ENCODE measurements around the gene IFI27. TPM values are rescaled to one million over a fixed set of nuclear protein-coding genes. Genes with fewer than 3 reads are reported as not detected.
A peak's percentile ranks its signal among the peaks of the same experiment; 100 is the strongest.

Gene IFI27
- total RNA-seq, 1 donor from 2014 or later, result 42.2 TPM

DNA sequence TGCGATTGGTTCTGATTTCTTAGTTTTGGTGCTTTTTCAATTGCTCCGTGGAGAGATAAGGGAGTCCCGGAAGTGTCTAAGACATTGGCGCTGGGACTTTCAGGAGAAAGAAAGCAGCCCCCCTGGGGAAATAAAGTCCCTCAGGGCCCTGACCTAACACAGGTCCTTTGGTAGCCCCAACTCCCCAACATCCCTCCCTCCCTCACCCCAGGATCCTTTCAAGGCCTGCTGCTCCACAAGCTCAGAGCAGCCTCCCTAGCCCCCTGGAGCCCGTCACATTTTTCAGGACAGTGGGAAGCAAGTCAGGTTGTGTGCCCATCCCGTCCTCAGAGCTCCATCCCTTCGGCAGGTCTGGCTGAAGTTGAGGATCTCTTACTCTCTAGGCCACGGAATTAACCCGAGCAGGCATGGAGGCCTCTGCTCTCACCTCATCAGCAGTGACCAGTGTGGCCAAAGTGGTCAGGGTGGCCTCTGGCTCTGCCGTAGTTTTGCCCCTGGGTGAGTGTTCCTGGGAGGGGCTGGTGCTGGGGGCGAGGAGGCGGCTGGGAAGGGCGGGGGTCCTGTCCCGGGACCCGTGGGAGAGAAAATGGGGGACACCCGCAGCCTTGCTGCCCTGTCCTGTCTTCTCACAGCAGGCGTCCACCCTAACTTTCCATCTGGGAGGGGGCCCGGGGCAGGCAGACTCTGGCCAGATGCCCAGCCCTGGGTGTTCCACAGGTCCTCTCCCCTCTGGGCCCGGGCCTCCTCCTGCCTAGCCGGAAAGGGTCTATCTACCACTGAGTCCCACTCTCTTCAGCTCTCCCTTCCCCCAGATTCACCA lies 950 bp downstream of the IFI27 start:
- Mint-ChIP-seq H3K36me3 (ENCODE audit: low read depth) (no peaks in the 10 kb centered on the region), H3K27me3 (ENCODE audit: insufficient read depth) (peaks cover 2% of the 10 kb centered on the region), H3K27ac (no peak overlapping the region), H3K9me3 (no peaks in the 10 kb centered on the region), H3K4me1 (ENCODE audit: low read depth) (peaks cover 15% of the 10 kb centered on the region), H3K4me3 (peak overlapping the region; percentile 49)
- intact Hi-C loops (cut with micrococcal nuclease), result no loop called here
- no peak for DNase-seq (ENCODE audit: low spot score)

DNA sequence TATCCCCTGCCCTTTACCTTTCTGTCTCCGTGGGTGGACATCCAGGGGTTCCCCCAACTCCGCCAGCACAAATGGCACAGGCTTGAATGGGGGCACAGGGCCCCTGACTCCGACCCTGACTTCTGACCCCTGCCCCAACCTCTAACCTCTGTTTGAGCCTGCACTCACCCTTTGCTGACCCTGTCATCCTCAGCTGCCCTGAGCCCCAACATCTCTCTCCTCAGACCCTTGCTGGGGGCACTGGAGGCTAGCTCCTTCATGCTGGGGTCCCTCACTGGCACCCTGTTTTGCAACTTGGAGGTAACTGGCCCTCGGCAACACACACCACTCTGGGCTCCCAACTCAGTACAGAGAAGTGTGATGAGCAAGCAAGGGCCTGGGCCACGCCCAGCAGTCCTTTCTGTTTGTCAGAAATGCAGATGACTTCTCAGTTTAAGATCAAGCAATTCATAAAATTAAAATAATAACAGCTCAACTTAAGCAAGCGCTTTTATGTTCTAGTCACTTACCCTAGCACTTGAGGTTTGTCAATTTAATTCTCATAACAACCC lies 2.1 kb downstream of the IFI27 start:
- Mint-ChIP-seq H3K4me3 (peak overlapping the region; percentile 55), H3K4me1 (ENCODE audit: low read depth) (peaks cover 16% of the 10 kb centered on the region), H3K27ac (no peak overlapping the region)

DNA sequence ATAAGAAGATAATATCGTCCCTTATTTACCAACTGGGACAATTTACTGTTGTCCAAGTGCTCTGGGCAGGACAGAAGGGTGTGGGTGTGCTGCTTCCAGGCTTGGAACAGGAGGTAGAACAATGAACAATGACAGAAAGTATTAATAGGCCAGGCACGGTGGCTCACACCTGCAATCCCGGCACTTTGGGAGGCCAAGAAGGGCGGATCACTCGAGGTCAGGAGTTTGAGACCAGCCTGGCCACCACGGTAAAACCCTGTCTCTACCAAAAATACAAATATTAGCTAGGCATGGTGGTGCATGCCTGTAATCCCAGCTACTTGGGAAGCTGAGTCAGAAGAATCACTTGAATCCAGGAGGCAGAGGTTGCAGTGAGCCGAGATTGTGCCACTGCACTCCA lies 2.5 kb downstream of the IFI27 start:
- no peak for DNase-seq (ENCODE audit: low spot score)
- intact Hi-C loops (cut with micrococcal nuclease), result no loop called here
- no peak overlapping the region for H3K4me3 Mint-ChIP-seq
- H3K27me3 Mint-ChIP-seq (ENCODE audit: insufficient read depth), result peaks cover 2% of the 10 kb centered on the region
- H3K27ac Mint-ChIP-seq, result no peak overlapping the region
- H3K9me3 Mint-ChIP-seq, result no peaks in the 10 kb centered on the region
- H3K4me1 Mint-ChIP-seq (ENCODE audit: low read depth), result peaks cover 20% of the 10 kb centered on the region
- H3K36me3 Mint-ChIP-seq (ENCODE audit: low read depth), result no peaks in the 10 kb centered on the region

More for the DNA sequence above, 2.1 kb downstream of the IFI27 start:
- DNase-seq (ENCODE audit: low spot score), result no peak
- Mint-ChIP-seq H3K36me3 (ENCODE audit: low read depth) (no peaks in the 10 kb centered on the region), H3K9me3 (no peaks in the 10 kb centered on the region), H3K27me3 (ENCODE audit: insufficient read depth) (peaks cover 2% of the 10 kb centered on the region)
- intact Hi-C loops (cut with micrococcal nuclease), result no loop called here

DNA sequence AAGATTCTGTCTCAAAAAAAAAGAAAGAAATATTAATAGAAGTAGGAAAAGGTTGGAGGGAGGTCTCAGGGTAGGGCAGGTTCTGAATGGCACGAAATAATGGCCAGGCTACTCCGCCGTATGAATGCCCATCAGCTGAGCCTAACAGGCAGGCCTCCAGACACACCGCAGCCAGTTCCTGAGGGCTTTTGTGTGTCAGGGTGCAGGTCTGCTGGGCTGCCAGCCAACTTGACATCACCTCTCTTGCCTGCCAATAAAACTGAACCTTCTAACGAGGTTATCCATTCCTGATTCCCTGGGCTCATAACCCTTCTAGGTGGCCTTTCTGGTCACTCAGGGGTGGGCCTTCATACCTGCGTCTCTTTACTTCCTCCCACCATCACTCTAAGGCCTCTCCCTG lies 3.0 kb downstream of the IFI27 start:
- peaks cover 20% of the 10 kb centered on the region for H3K4me1 Mint-ChIP-seq (ENCODE audit: low read depth)
- no peak overlapping the region for H3K27ac Mint-ChIP-seq
- DNase-seq (ENCODE audit: low spot score), result no peak
- intact Hi-C loops (cut with micrococcal nuclease), result no loop called here
- H3K27me3 Mint-ChIP-seq (ENCODE audit: insufficient read depth), result peaks cover 2% of the 10 kb centered on the region
- H3K4me3 Mint-ChIP-seq, result no peak overlapping the region
- no peaks in the 10 kb centered on the region for H3K9me3 Mint-ChIP-seq
- no peaks in the 10 kb centered on the region for H3K36me3 Mint-ChIP-seq (ENCODE audit: low read depth)

GRCh38 chr14:94113908-94114588 lies 3.5 kb downstream of the IFI27 start:
- Mint-ChIP-seq H3K4me1 (ENCODE audit: low read depth) (peaks cover 20% of the 10 kb centered on the region), H3K4me3 (no peak overlapping the region), H3K36me3 (ENCODE audit: low read depth) (no peaks in the 10 kb centered on the region), H3K27me3 (ENCODE audit: insufficient read depth) (peaks cover 2% of the 10 kb centered on the region), H3K9me3 (no peaks in the 10 kb centered on the region), H3K27ac (no peak overlapping the region)
- no peak for DNase-seq (ENCODE audit: low spot score)
- intact Hi-C loops (cut with micrococcal nuclease), result no loop called here

- no peak overlapping the region for H3K27ac Mint-ChIP-seq
- no peak overlapping the region for H3K4me3 Mint-ChIP-seq
- H3K4me1 Mint-ChIP-seq (ENCODE audit: low read depth), result peaks cover 20% of the 10 kb centered on the region
- intact Hi-C loops (cut with micrococcal nuclease), result no loop called here
- no peaks in the 10 kb centered on the region for H3K36me3 Mint-ChIP-seq (ENCODE audit: low read depth)
- peaks cover 2% of the 10 kb centered on the region for H3K27me3 Mint-ChIP-seq (ENCODE audit: insufficient read depth)
- no peak for DNase-seq (ENCODE audit: low spot score)
- peaks cover 1% of the 10 kb centered on the region for H3K9me3 Mint-ChIP-seq
Measured at GRCh38 chr14:94114589-94115057, 4.1 kb downstream of the IFI27 start.

DNA sequence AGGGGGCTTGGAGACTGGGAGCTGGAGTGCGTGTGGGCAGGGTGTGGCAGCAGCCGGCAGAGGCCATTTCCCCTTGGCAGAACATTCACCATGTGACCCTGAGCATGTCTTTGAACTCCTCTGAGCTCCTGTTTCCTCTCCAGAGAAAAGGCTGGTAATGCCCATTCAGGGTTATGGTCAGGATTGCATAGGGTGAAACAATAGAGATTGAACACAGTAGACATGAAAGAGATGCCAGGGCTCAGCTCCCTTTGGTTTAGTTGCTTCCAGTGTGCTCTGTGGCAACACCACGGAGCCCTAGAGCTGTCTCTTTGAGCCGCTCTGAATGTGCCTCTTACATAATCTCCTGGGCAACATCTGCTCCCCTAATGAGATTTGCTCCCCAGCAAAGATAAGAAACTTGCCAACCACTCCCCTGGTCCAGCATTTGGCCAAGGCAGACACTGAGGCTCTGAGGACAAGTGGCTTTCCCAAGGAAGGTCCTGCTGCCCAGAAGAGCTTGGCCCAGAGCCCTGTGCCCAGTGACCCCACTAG lies 4.6 kb downstream of the IFI27 start:
- Mint-ChIP-seq H3K4me3 (no peak overlapping the region), H3K9me3 (peaks cover 6% of the 10 kb centered on the region), H3K36me3 (ENCODE audit: low read depth) (no peaks in the 10 kb centered on the region), H3K4me1 (ENCODE audit: low read depth) (peaks cover 20% of the 10 kb centered on the region), H3K27me3 (ENCODE audit: insufficient read depth) (no peaks in the 10 kb centered on the region), H3K27ac (no peak overlapping the region)
- intact Hi-C loops (cut with micrococcal nuclease), result no loop called here
- no peak for DNase-seq (ENCODE audit: low spot score)

- Mint-ChIP-seq H3K4me1 (ENCODE audit: low read depth) (peaks cover 20% of the 10 kb centered on the region), H3K9me3 (peaks cover 9% of the 10 kb centered on the region), H3K27ac (no peak overlapping the region), H3K36me3 (ENCODE audit: low read depth) (no peaks in the 10 kb centered on the region), H3K27me3 (ENCODE audit: insufficient read depth) (no peaks in the 10 kb centered on the region), H3K4me3 (no peak overlapping the region)
- intact Hi-C loops (cut with micrococcal nuclease), result no loop called here
- no peak for DNase-seq (ENCODE audit: low spot score)
Measured at GRCh38 chr14:94115631-94116030, 5.1 kb downstream of the IFI27 start.

DNA sequence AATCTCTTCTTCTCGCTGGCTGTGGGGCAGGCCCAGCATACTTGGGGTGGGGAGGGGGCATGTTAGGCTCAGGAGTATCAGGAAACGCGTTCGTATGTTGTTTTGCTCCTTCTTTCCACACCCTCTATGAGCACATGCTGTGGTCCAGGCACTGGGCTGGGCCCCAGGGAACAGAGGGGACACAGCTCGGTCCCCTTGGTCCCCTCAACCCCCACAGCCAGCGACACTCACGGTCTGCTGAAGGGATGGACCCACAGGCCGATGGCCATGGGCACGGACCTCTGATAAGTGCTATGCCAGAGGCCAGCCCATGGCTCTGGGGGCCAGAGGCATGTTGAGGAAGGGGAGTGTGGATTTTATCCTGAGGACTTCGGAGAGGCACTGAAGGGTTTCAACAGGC lies 6.2 kb downstream of the IFI27 start:
- Mint-ChIP-seq H3K4me1 (ENCODE audit: low read depth) (peaks cover 20% of the 10 kb centered on the region), H3K9me3 (peaks cover 13% of the 10 kb centered on the region), H3K4me3 (no peak overlapping the region), H3K36me3 (ENCODE audit: low read depth) (no peaks in the 10 kb centered on the region), H3K27me3 (ENCODE audit: insufficient read depth) (peaks cover 3% of the 10 kb centered on the region), H3K27ac (no peak overlapping the region)
- intact Hi-C loops (cut with micrococcal nuclease), result no loop called here
- DNase-seq (ENCODE audit: low spot score), result no peak

GRCh38 chr14:94117856-94118255 lies 7.3 kb downstream of the IFI27 start:
- intact Hi-C loops (cut with micrococcal nuclease), result no loop called here
- H3K27ac Mint-ChIP-seq, result no peak overlapping the region
- peaks cover 14% of the 10 kb centered on the region for H3K4me1 Mint-ChIP-seq (ENCODE audit: low read depth)
- peaks cover 13% of the 10 kb centered on the region for H3K9me3 Mint-ChIP-seq
- DNase-seq (ENCODE audit: low spot score), result no peak
- H3K36me3 Mint-ChIP-seq (ENCODE audit: low read depth), result no peaks in the 10 kb centered on the region
- H3K4me3 Mint-ChIP-seq, result no peak overlapping the region
- peaks cover 8% of the 10 kb centered on the region for H3K27me3 Mint-ChIP-seq (ENCODE audit: insufficient read depth)

DNA sequence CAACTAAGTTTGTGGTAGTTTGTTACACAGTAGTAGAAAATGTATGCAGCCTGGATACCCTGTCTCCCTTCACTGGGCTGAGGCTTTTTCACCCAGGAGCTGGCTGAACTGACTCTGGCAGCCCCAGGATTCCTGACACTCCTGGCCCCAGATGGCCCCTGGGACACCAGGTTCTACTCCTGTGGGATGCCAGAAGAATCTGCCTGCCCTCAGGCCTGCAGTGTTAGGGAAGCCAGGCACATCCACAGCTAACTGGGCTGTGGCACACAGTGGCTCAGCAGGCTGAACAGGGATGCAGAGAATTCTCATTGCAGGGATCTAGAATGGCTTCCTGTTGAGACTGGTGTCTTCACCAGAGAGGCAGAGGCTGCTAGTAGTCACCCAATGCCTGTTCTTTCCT lies 8.5 kb downstream of the IFI27 start:
- Mint-ChIP-seq H3K4me3 (no peak overlapping the region), H3K36me3 (ENCODE audit: low read depth) (no peaks in the 10 kb centered on the region), H3K27ac (no peak overlapping the region), H3K4me1 (ENCODE audit: low read depth) (peaks cover 12% of the 10 kb centered on the region), H3K27me3 (ENCODE audit: insufficient read depth) (peaks cover 8% of the 10 kb centered on the region), H3K9me3 (peaks cover 13% of the 10 kb centered on the region)
- intact Hi-C loops (cut with micrococcal nuclease), result no loop called here
- no peak for DNase-seq (ENCODE audit: low spot score)

- H3K4me1 Mint-ChIP-seq (ENCODE audit: low read depth), result peaks cover 5% of the 10 kb centered on the region
- no peak overlapping the region for H3K4me3 Mint-ChIP-seq
- intact Hi-C loops (cut with micrococcal nuclease), result no loop called here
- H3K27ac Mint-ChIP-seq, result no peak overlapping the region
- H3K36me3 Mint-ChIP-seq (ENCODE audit: low read depth), result no peaks in the 10 kb centered on the region
- peaks cover 13% of the 10 kb centered on the region for H3K9me3 Mint-ChIP-seq
- peaks cover 8% of the 10 kb centered on the region for H3K27me3 Mint-ChIP-seq (ENCODE audit: insufficient read depth)
- no peak for DNase-seq (ENCODE audit: low spot score)
Measured at GRCh38 chr14:94120667-94121340, 10.3 kb downstream of the IFI27 start.
